ENCODE measurements around the gene SLC9C2.

DNA sequence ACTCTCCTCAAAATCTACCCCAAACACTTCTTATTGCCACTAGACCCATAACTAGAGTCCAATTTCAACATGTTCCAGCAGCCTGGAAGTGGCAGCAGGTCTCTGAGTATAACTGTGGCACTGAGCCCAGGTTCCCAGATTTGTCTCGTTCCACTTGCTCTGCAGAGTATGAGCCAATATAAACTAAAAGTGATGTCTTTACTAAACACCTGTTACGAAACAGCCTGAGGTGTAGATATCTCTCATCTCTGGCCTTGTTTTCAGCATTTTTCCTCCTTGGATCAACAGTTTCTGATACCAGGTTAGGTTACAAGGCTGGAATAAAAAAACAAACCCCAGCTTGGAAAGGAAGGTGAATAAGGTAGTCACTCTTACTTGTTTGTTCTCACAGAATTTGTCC lies 150.9 kb downstream of the SLC9C2 start:
- TF ChIP-seq, protein P1, sequence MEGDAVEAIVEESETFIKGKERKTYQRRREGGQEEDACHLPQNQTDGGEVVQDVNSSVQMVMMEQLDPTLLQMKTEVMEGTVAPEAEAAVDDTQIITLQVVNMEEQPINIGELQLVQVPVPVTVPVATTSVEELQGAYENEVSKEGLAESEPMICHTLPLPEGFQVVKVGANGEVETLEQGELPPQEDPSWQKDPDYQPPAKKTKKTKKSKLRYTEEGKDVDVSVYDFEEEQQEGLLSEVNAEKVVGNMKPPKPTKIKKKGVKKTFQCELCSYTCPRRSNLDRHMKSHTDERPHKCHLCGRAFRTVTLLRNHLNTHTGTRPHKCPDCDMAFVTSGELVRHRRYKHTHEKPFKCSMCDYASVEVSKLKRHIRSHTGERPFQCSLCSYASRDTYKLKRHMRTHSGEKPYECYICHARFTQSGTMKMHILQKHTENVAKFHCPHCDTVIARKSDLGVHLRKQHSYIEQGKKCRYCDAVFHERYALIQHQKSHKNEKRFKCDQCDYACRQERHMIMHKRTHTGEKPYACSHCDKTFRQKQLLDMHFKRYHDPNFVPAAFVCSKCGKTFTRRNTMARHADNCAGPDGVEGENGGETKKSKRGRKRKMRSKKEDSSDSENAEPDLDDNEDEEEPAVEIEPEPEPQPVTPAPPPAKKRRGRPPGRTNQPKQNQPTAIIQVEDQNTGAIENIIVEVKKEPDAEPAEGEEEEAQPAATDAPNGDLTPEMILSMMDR (IDR thresholded peaks at IDR 0.05): no peak
- TF ChIP-seq POLR2A (IDR thresholded peaks at IDR 0.05): no peak
- TF ChIP-seq POLR2AphosphoS5 (IDR thresholded peaks at IDR 0.05): no peak
